DND-41 (cell line): ENCODE results near the gene TBC1D10A.

Source experiments
- ATAC-seq: fragments of 200-7000 bp; cut with Tn5 transposase; 3 replicates; pipeline ENCODE4 v1.9.1; 2021; ENCODE audit warnings: low read depth; ENCODE audit not compliant: insufficient read depth
- DNase-seq: peaks from one replicate; pipeline ENCODE4 v3.0.0-alpha.2; 2020
- H2AFZ ChIP-seq: 2 replicates; pipeline ENCODE4 v1.6.0; 2012; ENCODE audit warnings: low read depth, low read length
- H3K27ac ChIP-seq: 2 replicates; pipeline ENCODE4 v1.5.1; 2012; ENCODE audit warnings: low read length, inconsistent platforms
- H3K27me3 ChIP-seq: fragments of 200-600 bp; sonication (generic); 2 replicates; pipeline ENCODE4 v1.6.0; 2012; ENCODE audit warnings: low read length, mild to moderate bottlenecking, inconsistent platforms; ENCODE audit not compliant: insufficient read depth, poor library complexity
- H3K36me3 ChIP-seq: 2 replicates; pipeline ENCODE4 v1.5.1; 2012; ENCODE audit warnings: low read length, inconsistent platforms; ENCODE audit not compliant: insufficient read depth
- H3K4me1 ChIP-seq: 2 replicates; pipeline ENCODE4 v1.5.1; 2012; ENCODE audit warnings: mild to moderate bottlenecking, low read length; ENCODE audit not compliant: insufficient read depth
- H3K4me2 ChIP-seq: 2 replicates; pipeline ENCODE4 v1.6.0; 2012; ENCODE audit warnings: mild to moderate bottlenecking, moderate library complexity, low read length, inconsistent platforms; ENCODE audit not compliant: insufficient read depth
- H3K4me3 ChIP-seq, 2 experiments: fragments of 200-600 bp in 1 of 2; shearing (Covaris generic) in 1 of 2; 2 replicates each; pipeline ENCODE4 v1.5.1; 2012 to 2016; ENCODE audit warnings: inconsistent platforms in 2 of 2, low read length in 2 of 2, mild to moderate bottlenecking in 2 of 2, low read depth in 1 of 2, moderate library complexity in 1 of 2
- H3K79me2 ChIP-seq: 2 replicates; pipeline ENCODE4 v1.6.0; 2012; ENCODE audit warnings: low read length, inconsistent platforms; ENCODE audit not compliant: insufficient read depth
- H3K9ac ChIP-seq: 2 replicates; pipeline ENCODE4 v1.6.0; 2012; ENCODE audit warnings: low read depth, mild to moderate bottlenecking, inconsistent platforms, low read length, moderate library complexity
- H3K9me3 ChIP-seq: 2 replicates; pipeline ENCODE4 v1.5.1; 2012; ENCODE audit warnings: low read length, moderate library complexity, mild to moderate bottlenecking, inconsistent platforms; ENCODE audit not compliant: insufficient read depth, severe bottlenecking
- H4K20me1 ChIP-seq: 2 replicates; pipeline ENCODE4 v1.6.0; 2012; ENCODE audit warnings: low read length; ENCODE audit not compliant: insufficient read depth
- EZH2 ChIP-seq: IDR thresholded peaks from 3 replicates; pipeline ENCODE4 v1.6.1; 2012; ENCODE audit warnings: borderline replicate concordance, low read depth, mild to moderate bottlenecking, moderate library complexity, low read length, inconsistent platforms; ENCODE audit not compliant: severe bottlenecking
- TF ChIP-seq, protein P1 (sequence below): IDR thresholded peaks from 2 replicates; pipeline ENCODE4 v1.5.1; 2012; ENCODE audit warnings: borderline replicate concordance, low read length, moderate library complexity, mild to moderate bottlenecking; ENCODE audit not compliant: poor library complexity, severe bottlenecking; ENCODE audit errors: extremely low read depth

The TBC1D10A gene

DNA sequence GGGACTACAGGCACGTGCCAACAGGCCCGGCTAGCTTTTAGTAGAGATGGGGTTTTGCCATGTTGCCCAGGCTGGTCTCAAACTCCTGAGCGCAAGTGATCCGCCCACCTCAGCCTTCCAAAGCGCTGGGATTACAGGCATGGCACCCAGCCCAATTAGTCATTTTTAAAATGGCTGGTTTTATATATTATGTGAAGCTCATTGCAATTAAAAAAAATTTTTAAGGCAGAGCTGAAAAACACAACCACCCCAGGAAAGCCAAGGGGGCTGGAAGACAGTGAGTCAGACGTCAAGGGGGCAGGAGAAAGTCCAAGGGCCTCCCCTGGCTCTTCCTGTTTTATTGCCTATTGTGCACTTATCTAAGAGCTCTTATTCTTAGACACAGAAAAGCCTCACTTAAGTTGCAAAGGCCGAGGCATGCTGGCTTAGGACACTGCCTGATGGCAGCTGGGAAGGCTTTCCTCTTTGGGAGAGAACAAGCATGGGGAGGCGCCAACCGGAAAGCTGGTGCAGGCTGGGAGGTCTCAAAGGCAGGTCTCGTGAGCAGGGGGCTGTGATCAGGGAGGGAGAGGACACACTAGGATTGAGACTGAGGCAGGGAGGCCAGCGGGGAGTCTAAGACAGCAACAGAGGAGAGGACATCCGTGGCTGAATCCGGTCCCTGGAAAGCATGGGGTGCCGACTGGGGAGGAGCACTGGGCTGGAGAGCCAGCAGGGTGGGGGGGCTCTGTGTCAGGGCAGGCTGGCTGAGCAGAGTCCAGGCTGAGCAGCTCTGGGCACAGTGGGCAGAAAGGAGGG lies 49.0 kb downstream of the TBC1D10A start:
- H3K27ac ChIP-seq = peak overlapping the region; percentile 99
- no peak overlapping the region for H3K4me3 ChIP-seq
- no peaks in the 10 kb centered on the region for H4K20me1 ChIP-seq
- DNase-seq = peak; percentile 67
- H3K4me2 ChIP-seq = 0 out of 2 replicates have a peak overlapping the region, but pooled peaks have one; percentile 6
- H3K27me3 ChIP-seq = no peaks in the 10 kb centered on the region
- H2AFZ ChIP-seq = peak overlapping the region; percentile 5; the same call in 1 of the 2 replicates
- H3K9ac ChIP-seq = peak overlapping the region; percentile 62
- H3K9me3 ChIP-seq = no peaks in the 10 kb centered on the region
- peaks cover 82% of the 10 kb centered on the region for H3K4me1 ChIP-seq
- H3K79me2 ChIP-seq = peaks cover 24% of the 10 kb centered on the region
- H3K36me3 ChIP-seq = peaks cover 4% of the 10 kb centered on the region; the same call in 1 of the 2 replicates
- no peak for TF ChIP-seq EZH2
- TF ChIP-seq, protein P1, sequence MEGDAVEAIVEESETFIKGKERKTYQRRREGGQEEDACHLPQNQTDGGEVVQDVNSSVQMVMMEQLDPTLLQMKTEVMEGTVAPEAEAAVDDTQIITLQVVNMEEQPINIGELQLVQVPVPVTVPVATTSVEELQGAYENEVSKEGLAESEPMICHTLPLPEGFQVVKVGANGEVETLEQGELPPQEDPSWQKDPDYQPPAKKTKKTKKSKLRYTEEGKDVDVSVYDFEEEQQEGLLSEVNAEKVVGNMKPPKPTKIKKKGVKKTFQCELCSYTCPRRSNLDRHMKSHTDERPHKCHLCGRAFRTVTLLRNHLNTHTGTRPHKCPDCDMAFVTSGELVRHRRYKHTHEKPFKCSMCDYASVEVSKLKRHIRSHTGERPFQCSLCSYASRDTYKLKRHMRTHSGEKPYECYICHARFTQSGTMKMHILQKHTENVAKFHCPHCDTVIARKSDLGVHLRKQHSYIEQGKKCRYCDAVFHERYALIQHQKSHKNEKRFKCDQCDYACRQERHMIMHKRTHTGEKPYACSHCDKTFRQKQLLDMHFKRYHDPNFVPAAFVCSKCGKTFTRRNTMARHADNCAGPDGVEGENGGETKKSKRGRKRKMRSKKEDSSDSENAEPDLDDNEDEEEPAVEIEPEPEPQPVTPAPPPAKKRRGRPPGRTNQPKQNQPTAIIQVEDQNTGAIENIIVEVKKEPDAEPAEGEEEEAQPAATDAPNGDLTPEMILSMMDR = no peak
- ATAC-seq = 0 out of 3 replicates have a peak, but pooled peaks have one; percentile 27

DNA sequence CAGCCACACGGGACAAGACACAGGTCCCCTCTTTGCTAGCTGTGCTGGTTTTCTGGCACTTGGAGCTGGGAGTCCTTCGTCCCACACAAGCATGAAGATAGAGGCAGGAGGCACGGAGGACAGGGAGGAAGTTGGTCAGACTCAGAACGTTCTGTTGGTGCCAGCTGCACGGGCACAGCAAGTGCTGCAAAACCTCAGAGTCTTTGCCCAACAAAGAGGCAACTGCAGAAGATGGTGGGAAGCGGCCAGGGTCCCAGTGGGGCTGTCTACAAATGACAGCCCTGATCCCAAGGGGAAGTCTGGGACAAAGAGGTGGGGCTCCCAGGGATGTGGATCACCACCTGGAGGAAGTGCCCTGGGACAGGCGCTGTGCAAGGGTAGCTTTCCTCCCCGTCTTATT lies 50.7 kb downstream of the TBC1D10A start:
- no peaks in the 10 kb centered on the region for H3K27me3 ChIP-seq
- no peaks in the 10 kb centered on the region for H3K9me3 ChIP-seq
- H3K36me3 ChIP-seq = peaks cover 10% of the 10 kb centered on the region
- peak; percentile 81 for DNase-seq
- peak overlapping the region; percentile 99 for H3K27ac ChIP-seq
- peaks cover 86% of the 10 kb centered on the region for H3K4me1 ChIP-seq
- peak overlapping the region; percentile 62 for H3K9ac ChIP-seq
- H3K4me3 ChIP-seq = peak overlapping the region in 1 of 2 experiments; percentile 31; a peak in 1 of 4 replicates
- peak overlapping the region; percentile 42 for H2AFZ ChIP-seq
- H3K4me2 ChIP-seq = peak overlapping the region; percentile 57
- TF ChIP-seq EZH2 = no peak
- TF ChIP-seq, protein P1 = no peak
- H4K20me1 ChIP-seq = no peaks in the 10 kb centered on the region
- peaks cover 35% of the 10 kb centered on the region for H3K79me2 ChIP-seq
- ATAC-seq = peak; percentile 77

DNA sequence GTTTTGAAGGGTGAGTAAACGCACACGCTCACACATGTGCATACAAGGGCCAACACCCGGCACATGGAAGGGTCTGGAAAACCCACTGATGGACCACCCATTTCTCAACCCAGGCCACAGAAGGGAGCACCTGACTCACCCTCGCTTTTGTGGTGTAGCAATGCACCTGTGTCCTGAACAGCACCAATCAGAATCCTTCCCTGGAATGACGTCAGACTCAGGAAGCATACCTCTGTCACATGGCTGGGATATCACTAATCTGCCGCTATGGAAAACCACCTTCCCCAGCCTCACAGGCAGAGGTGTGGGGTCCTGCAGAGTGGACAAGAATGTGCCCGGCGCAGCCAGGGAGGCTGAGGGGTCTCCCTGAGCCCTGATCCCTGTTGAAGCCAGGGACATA lies 51.1 kb downstream of the TBC1D10A start:
- ATAC-seq (peak; percentile 33), DNase-seq (peak; percentile 58)
- peaks cover 39% of the 10 kb centered on the region for H3K79me2 ChIP-seq
- peaks cover 90% of the 10 kb centered on the region for H3K4me1 ChIP-seq
- H3K9me3 ChIP-seq = no peaks in the 10 kb centered on the region
- peak overlapping the region; percentile 99 for H3K27ac ChIP-seq
- H2AFZ ChIP-seq = peak overlapping the region; percentile 42
- no peaks in the 10 kb centered on the region for H3K27me3 ChIP-seq
- TF ChIP-seq, protein P1 = no peak
- no peak for TF ChIP-seq EZH2
- peak overlapping the region; percentile 57 for H3K4me2 ChIP-seq
- no peaks in the 10 kb centered on the region for H4K20me1 ChIP-seq
- peaks cover 14% of the 10 kb centered on the region for H3K36me3 ChIP-seq
- peak overlapping the region in 1 of 2 experiments; percentile 31; a peak in 1 of 4 replicates for H3K4me3 ChIP-seq
- H3K9ac ChIP-seq = peak overlapping the region; percentile 62
